Lower leg skin (tissue), 3 donors: ENCODE data around the gene TOMM7.

Experiments used
- POLR2A ChIP-seq, 2 donors: fragments of 450-650 bp; IDR thresholded peaks; one replicate each; pipeline ENCODE4 v1.6.1; 2016 to 2017; ENCODE audit warnings: antibody characterized with exemption in 2 of 2, mild to moderate bottlenecking in 1 of 2, moderate library complexity in 1 of 2
- TF ChIP-seq, protein P1 (sequence below), 3 donors: fragments of 450-650 bp; IDR thresholded peaks; one replicate each; pipeline ENCODE4 v1.5.1; 2016; ENCODE audit warnings: antibody characterized with exemption in 3 of 3, mild to moderate bottlenecking in 3 of 3, moderate library complexity in 2 of 3

DNA sequence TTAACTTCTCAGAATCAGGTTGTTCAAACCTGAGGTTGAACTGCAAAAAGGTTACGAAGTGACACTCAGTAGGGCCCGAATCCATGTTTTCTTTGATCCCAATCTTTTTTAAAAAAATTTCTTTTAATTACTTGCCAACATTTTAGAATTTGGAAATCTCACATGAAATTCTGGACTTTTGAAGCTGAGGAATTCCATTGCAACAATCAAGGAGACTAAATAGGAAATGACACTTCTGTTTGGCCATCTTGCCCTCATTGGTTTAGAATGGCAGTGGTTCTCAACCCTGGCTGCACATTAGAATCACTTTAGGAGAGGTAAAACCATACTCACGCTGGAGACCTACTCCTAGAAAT lies 471 bp upstream of the TOMM7 start:
- TF ChIP-seq, protein P1, sequence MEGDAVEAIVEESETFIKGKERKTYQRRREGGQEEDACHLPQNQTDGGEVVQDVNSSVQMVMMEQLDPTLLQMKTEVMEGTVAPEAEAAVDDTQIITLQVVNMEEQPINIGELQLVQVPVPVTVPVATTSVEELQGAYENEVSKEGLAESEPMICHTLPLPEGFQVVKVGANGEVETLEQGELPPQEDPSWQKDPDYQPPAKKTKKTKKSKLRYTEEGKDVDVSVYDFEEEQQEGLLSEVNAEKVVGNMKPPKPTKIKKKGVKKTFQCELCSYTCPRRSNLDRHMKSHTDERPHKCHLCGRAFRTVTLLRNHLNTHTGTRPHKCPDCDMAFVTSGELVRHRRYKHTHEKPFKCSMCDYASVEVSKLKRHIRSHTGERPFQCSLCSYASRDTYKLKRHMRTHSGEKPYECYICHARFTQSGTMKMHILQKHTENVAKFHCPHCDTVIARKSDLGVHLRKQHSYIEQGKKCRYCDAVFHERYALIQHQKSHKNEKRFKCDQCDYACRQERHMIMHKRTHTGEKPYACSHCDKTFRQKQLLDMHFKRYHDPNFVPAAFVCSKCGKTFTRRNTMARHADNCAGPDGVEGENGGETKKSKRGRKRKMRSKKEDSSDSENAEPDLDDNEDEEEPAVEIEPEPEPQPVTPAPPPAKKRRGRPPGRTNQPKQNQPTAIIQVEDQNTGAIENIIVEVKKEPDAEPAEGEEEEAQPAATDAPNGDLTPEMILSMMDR (IDR thresholded peaks at IDR 0.05) = no peak
- TF ChIP-seq POLR2A (IDR thresholded peaks at IDR 0.05) = no peak
